Brain microvascular endothelial cell (primary cell): ENCODE measurements around the gene ANKH.
A peak's percentile ranks its signal among the peaks of the same experiment; 100 is the strongest.

Experiments
- DNase-seq: peaks from one replicate; pipeline ENCODE4 v3.0.0-alpha.2; 2020
- H3K27ac ChIP-seq: fragments of 250-450 bp; sonication (Bioruptor Pico); 2 replicates; pipeline ENCODE4 v1.5.1; 2020; ENCODE audit warnings: mild to moderate bottlenecking, moderate library complexity
- H3K27me3 ChIP-seq: fragments of 250-450 bp; sonication (Bioruptor Pico); replicated peaks from 2 replicates; pipeline ENCODE4 v1.5.1; 2020; ENCODE audit warnings: mild to moderate bottlenecking
- H3K36me3 ChIP-seq: fragments of 250-450 bp; sonication (Bioruptor Pico); replicated peaks from 2 replicates; pipeline ENCODE4 v1.5.1; 2020; ENCODE audit warnings: mild to moderate bottlenecking
- H3K4me3 ChIP-seq: 2 replicates; pipeline ENCODE4 v1.5.1; 2011; ENCODE audit warnings: low read depth, mild to moderate bottlenecking, control low read depth, low read length, moderate library complexity
- in situ Hi-C: cut with HindIII; loops from 2 replicates; pipeline ENCODE4 v1.10.0; 2017; ENCODE audit warnings: low sequenced_read_pairs, low pct_ligation_motif_present
- TF ChIP-seq, protein P1 (sequence below): IDR thresholded peaks from 2 replicates; pipeline ENCODE4 v1.5.1; 2011; ENCODE audit warnings: low read depth, mild to moderate bottlenecking, moderate library complexity, low read length, control low read depth, inconsistent platforms; ENCODE audit errors: missing control alignments

ANKH gene

DNA sequence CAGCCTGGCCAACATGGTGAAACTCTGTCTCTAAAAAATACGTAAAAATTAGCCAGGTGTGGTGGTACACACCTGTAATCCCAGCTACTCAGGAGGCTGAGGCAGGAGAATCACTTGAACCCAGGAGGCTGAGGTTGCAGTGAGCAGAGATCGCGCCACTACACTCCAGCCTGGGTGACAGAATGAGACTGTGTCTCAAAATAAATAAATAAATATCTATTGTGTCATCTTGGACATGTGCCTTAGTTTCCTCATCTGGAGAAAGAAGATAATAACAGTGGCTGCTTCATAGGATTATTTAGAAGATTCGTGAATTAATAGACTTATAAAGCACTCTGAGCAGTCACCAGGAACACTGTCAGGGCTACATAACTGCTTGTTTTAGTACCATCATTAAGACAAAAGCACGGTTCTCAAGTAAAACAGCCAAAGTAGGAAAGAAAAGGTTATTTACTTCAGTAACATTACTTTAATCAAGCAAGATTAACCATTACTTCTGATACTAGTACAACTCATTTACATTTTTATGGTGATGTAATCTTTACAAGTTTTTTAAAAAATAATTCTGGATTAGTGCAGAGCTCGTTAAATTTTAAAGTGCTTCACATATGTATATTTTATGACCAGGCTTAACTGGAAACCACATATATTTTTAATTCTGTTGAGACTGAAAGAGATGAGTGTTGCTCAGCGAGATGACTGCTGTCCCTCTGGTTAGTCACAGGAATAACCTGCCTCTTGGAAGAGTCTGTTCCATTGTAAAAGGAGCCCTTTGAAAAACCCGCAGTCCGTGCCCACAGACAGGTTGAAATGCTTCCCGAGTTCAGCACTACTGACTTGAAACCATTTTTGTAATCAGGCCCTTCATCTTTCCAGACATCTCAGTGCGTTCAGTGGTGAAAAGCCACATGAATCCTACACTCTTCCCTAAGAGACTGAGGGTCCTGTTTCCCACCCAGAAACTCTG is 36.7 kb downstream of the ANKH start:
- Histone ChIP-seq H3K4me3 (no peak overlapping the region), H3K27ac (no peak overlapping the region), H3K27me3 (no peaks in the 10 kb centered on the region), H3K36me3 (no peaks in the 10 kb centered on the region)
- in situ Hi-C loops, result no loop called here
- no peak for DNase-seq
- TF ChIP-seq, protein P1, sequence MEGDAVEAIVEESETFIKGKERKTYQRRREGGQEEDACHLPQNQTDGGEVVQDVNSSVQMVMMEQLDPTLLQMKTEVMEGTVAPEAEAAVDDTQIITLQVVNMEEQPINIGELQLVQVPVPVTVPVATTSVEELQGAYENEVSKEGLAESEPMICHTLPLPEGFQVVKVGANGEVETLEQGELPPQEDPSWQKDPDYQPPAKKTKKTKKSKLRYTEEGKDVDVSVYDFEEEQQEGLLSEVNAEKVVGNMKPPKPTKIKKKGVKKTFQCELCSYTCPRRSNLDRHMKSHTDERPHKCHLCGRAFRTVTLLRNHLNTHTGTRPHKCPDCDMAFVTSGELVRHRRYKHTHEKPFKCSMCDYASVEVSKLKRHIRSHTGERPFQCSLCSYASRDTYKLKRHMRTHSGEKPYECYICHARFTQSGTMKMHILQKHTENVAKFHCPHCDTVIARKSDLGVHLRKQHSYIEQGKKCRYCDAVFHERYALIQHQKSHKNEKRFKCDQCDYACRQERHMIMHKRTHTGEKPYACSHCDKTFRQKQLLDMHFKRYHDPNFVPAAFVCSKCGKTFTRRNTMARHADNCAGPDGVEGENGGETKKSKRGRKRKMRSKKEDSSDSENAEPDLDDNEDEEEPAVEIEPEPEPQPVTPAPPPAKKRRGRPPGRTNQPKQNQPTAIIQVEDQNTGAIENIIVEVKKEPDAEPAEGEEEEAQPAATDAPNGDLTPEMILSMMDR, result no peak

DNA sequence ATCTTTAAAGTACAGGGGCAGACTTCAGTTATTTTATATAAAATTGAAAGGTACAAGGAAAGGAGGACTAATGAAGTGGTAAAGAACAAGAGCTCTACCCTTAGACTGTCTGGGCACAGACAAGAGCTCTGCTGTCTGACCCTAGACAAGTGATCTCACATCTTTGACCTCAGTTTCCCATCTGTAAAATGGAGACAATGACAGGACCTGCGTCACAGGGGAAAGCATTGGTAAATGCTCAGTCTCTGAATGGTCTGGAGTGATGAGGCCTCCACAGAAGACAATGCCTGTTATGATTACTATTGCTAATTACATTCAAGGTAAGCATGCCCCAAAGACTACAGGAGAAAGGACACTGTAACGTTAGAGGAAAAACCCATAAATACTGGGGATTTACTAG is 37.5 kb downstream of the ANKH start:
- Histone ChIP-seq H3K36me3 (no peaks in the 10 kb centered on the region), H3K27ac (no peak overlapping the region), H3K27me3 (no peaks in the 10 kb centered on the region), H3K4me3 (no peak overlapping the region)
- TF ChIP-seq, protein P1, result no peak
- in situ Hi-C loops, result no loop called here
- no peak for DNase-seq

- H3K27me3 ChIP-seq, result no peaks in the 10 kb centered on the region
- in situ Hi-C loops, result no loop called here
- no peak overlapping the region for H3K4me3 ChIP-seq
- no peaks in the 10 kb centered on the region for H3K36me3 ChIP-seq
- H3K27ac ChIP-seq, result no peak overlapping the region
- DNase-seq, result no peak
- TF ChIP-seq, protein P1, result no peak
Observed at GRCh38 chr5:14831006-14831338, 40.6 kb downstream of the ANKH start.

GRCh38 chr5:14830210-14831005 is 41.2 kb downstream of the ANKH start:
- Histone ChIP-seq H3K27me3 (no peaks in the 10 kb centered on the region), H3K36me3 (no peaks in the 10 kb centered on the region), H3K27ac (no peak overlapping the region), H3K4me3 (no peak overlapping the region)
- TF ChIP-seq, protein P1, result no peak
- in situ Hi-C loops, result no loop called here
- peak; percentile 40 for DNase-seq

- H3K27ac ChIP-seq, result no peak overlapping the region
- no peak overlapping the region for H3K4me3 ChIP-seq
- in situ Hi-C loops, result no loop called here
- no peaks in the 10 kb centered on the region for H3K36me3 ChIP-seq
- no peaks in the 10 kb centered on the region for H3K27me3 ChIP-seq
- DNase-seq, result no peak
- TF ChIP-seq, protein P1, result no peak
Observed at GRCh38 chr5:14829396-14829795, 42.2 kb downstream of the ANKH start.
